ENCODE measurements around the gene AMBP.

- no peak for TF ChIP-seq CTCF (IDR thresholded peaks at IDR 0.05)
- TF ChIP-seq EZH2 (IDR thresholded peaks at IDR 0.05; ENCODE audit: borderline replicate concordance, insufficient read depth, low read depth, low read length, poor library complexity, severe bottlenecking), result no peak
Measured at GRCh38 chr9:114050646-114051045, 27.5 kb downstream of the AMBP start.
